ENCODE data around the gene CIB2. TPM values are rescaled to one million over a fixed set of nuclear protein-coding genes. Genes with fewer than 3 reads are reported as not detected.

Gene CIB2
- polyA plus RNA-seq, 1 donor from 2014 or later: 32.4 TPM

DNA sequence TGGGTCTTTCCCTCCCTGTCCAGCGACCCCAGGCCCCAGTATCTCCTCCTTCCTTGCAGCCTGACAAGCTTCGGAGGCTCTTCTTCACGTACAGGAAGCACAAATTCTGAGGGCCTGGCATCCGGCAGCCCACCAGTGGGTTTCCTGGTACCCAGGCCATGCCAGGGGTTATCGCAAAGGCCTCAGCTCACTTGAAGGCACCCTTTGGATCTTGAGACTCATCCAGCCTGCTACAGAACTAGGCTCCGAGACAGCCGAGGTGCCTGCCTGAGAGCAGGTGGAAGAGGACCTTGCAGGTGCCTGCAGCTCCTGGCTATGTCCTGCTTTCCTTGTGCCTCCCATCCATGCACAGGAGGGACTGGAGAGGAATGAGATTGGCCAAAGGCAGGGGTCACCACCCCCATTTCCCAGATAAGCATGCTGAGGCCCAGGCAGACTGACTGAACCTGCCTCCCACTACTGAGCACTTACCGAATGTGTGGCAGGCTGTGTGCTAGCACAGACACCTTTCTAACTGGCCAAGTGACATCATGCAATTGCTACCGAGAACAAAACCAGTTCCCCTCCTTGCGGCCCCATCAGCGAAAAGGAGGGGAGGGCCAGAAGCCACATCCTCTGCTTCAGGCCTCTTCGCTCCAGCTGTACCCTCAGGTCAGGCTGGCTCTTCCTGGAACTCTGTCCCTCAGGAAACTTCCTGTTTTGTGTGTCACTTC lies 27.7 kb downstream of the CIB2 start:
- Histone ChIP-seq H3K36me3 (ENCODE audit: insufficient read depth, low read length) (no peaks in the 10 kb centered on the region), H2AFZ (ENCODE audit: low read depth, low read length) (no peak overlapping the region)
- TF ChIP-seq, protein P1, sequence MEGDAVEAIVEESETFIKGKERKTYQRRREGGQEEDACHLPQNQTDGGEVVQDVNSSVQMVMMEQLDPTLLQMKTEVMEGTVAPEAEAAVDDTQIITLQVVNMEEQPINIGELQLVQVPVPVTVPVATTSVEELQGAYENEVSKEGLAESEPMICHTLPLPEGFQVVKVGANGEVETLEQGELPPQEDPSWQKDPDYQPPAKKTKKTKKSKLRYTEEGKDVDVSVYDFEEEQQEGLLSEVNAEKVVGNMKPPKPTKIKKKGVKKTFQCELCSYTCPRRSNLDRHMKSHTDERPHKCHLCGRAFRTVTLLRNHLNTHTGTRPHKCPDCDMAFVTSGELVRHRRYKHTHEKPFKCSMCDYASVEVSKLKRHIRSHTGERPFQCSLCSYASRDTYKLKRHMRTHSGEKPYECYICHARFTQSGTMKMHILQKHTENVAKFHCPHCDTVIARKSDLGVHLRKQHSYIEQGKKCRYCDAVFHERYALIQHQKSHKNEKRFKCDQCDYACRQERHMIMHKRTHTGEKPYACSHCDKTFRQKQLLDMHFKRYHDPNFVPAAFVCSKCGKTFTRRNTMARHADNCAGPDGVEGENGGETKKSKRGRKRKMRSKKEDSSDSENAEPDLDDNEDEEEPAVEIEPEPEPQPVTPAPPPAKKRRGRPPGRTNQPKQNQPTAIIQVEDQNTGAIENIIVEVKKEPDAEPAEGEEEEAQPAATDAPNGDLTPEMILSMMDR (IDR thresholded peaks at IDR 0.05; ENCODE audit: poor library complexity, severe bottlenecking): no peak
- TF ChIP-seq EP300 (conservative IDR thresholded peaks at IDR 0.05; ENCODE audit: poor library complexity, severe bottlenecking) (no peak), RAD21 (conservative IDR thresholded peaks at IDR 0.05) (no peak)

GRCh38 chr15:78102741-78103140 lies 28.5 kb downstream of the CIB2 start:
- H3K27me3 ChIP-seq (ENCODE audit: insufficient read depth, low read depth, low read length): no peaks in the 10 kb centered on the region
- no peaks in the 10 kb centered on the region for H3K79me2 ChIP-seq (replicated peaks; ENCODE audit: insufficient read depth, low read length)
- TF ChIP-seq SMC3 (conservative IDR thresholded peaks at IDR 0.05; ENCODE audit: poor library complexity) (no peak), POLR2AphosphoS5 (IDR thresholded peaks at IDR 0.05) (no peak), EZH2 (IDR thresholded peaks at IDR 0.05; ENCODE audit: borderline replicate concordance, insufficient read depth, low read length, poor library complexity, severe bottlenecking) (no peak), EP300 (conservative IDR thresholded peaks at IDR 0.05; ENCODE audit: poor library complexity, severe bottlenecking) (no peak), TAF1 (IDR thresholded peaks at IDR 0.05; ENCODE audit: low read depth) (no peak), MXI1 (conservative IDR thresholded peaks at IDR 0.05; ENCODE audit: poor library complexity, severe bottlenecking) (no peak), RAD21 (conservative IDR thresholded peaks at IDR 0.05) (no peak)
- TF ChIP-seq, protein P1 (IDR thresholded peaks at IDR 0.05; ENCODE audit: poor library complexity, severe bottlenecking): no peak
- TF ChIP-seq, protein P2, sequence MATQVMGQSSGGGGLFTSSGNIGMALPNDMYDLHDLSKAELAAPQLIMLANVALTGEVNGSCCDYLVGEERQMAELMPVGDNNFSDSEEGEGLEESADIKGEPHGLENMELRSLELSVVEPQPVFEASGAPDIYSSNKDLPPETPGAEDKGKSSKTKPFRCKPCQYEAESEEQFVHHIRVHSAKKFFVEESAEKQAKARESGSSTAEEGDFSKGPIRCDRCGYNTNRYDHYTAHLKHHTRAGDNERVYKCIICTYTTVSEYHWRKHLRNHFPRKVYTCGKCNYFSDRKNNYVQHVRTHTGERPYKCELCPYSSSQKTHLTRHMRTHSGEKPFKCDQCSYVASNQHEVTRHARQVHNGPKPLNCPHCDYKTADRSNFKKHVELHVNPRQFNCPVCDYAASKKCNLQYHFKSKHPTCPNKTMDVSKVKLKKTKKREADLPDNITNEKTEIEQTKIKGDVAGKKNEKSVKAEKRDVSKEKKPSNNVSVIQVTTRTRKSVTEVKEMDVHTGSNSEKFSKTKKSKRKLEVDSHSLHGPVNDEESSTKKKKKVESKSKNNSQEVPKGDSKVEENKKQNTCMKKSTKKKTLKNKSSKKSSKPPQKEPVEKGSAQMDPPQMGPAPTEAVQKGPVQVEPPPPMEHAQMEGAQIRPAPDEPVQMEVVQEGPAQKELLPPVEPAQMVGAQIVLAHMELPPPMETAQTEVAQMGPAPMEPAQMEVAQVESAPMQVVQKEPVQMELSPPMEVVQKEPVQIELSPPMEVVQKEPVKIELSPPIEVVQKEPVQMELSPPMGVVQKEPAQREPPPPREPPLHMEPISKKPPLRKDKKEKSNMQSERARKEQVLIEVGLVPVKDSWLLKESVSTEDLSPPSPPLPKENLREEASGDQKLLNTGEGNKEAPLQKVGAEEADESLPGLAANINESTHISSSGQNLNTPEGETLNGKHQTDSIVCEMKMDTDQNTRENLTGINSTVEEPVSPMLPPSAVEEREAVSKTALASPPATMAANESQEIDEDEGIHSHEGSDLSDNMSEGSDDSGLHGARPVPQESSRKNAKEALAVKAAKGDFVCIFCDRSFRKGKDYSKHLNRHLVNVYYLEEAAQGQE (IDR thresholded peaks at IDR 0.05; ENCODE audit: borderline replicate concordance): no peak
- no peak overlapping the region for H2AFZ ChIP-seq (ENCODE audit: low read depth, low read length)
- no peak overlapping the region for H3K27ac ChIP-seq (ENCODE audit: low read length)
- no peaks in the 10 kb centered on the region for H3K9me2 ChIP-seq (ENCODE audit: insufficient read depth, low read length)
- H4K20me1 ChIP-seq (ENCODE audit: insufficient read depth): no peaks in the 10 kb centered on the region
- no peak overlapping the region for H3K9ac ChIP-seq (ENCODE audit: low read length)
- H3K4me3 ChIP-seq (ENCODE audit: low read length): no peak overlapping the region
- no peaks in the 10 kb centered on the region for H3K9me3 ChIP-seq (ENCODE audit: low read length)
- H3K4me2 ChIP-seq (ENCODE audit: low read length): no peak overlapping the region
- H3K36me3 ChIP-seq (ENCODE audit: insufficient read depth, low read length): no peaks in the 10 kb centered on the region
- H3F3A ChIP-seq (ENCODE audit: insufficient read depth, low read length, poor library complexity, severe bottlenecking): no peaks in the 10 kb centered on the region

More for the DNA sequence above, 27.7 kb downstream of the CIB2 start:
- H3K4me2 ChIP-seq (ENCODE audit: low read length): no peak overlapping the region
- no peaks in the 10 kb centered on the region for H3K27me3 ChIP-seq (ENCODE audit: insufficient read depth, low read depth, low read length)
- H3K4me3 ChIP-seq (ENCODE audit: low read length): no peak overlapping the region
- H3K9ac ChIP-seq (ENCODE audit: low read length): no peak overlapping the region
- no peaks in the 10 kb centered on the region for H3K9me2 ChIP-seq (ENCODE audit: insufficient read depth, low read length)
- H4K20me1 ChIP-seq (ENCODE audit: insufficient read depth): no peaks in the 10 kb centered on the region
- H3K27ac ChIP-seq (ENCODE audit: low read length): no peak overlapping the region
- H3F3A ChIP-seq (ENCODE audit: insufficient read depth, low read length, poor library complexity, severe bottlenecking): no peaks in the 10 kb centered on the region
- H3K9me3 ChIP-seq (ENCODE audit: low read length): no peaks in the 10 kb centered on the region
- no peaks in the 10 kb centered on the region for H3K79me2 ChIP-seq (replicated peaks; ENCODE audit: insufficient read depth, low read length)

Measured in neural cell (in vitro differentiated cells).